GM12874 (cell line): Measurements from ENCODE around the gene RGPD8.

Source experiments
- TF ChIP-seq, protein P1 (sequence below): IDR thresholded peaks from 2 replicates; pipeline ENCODE4 v1.5.1; 2011; ENCODE audit warnings: low read depth, mild to moderate bottlenecking, control low read depth, low read length, moderate library complexity; ENCODE audit not compliant: insufficient read depth

The RGPD8 gene

DNA sequence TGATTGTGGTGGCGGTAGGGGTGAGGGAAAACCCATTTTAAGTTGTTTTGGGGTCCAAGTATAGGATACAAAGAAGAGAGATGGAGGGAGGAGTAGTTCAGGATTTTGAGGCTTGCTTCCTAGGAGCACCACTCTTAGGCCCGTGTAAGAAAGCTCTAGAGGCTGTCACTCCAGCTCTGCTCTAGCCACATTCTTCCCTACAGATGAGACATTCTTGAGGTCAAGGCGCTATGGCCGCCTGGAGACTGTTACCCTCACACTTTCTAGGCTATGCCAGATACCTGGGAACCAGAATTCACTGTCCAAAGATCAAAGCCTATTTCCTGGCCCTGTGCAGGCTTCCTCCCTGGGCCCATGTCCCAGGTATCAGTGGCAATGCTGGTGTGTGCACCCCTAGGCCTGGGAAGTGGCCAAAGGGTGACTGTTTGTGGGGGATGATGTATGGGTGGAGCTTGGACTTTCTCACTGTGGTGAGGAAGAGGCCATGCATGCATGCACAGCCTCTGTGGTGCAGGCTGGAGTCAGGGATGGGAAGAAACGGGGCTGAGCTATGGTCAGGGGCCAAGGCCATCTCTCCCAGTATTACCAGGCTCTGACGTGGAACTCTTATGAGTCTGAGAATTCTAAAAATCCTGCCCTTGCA is 41.5 kb upstream of the RGPD8 start:
- TF ChIP-seq, protein P1, sequence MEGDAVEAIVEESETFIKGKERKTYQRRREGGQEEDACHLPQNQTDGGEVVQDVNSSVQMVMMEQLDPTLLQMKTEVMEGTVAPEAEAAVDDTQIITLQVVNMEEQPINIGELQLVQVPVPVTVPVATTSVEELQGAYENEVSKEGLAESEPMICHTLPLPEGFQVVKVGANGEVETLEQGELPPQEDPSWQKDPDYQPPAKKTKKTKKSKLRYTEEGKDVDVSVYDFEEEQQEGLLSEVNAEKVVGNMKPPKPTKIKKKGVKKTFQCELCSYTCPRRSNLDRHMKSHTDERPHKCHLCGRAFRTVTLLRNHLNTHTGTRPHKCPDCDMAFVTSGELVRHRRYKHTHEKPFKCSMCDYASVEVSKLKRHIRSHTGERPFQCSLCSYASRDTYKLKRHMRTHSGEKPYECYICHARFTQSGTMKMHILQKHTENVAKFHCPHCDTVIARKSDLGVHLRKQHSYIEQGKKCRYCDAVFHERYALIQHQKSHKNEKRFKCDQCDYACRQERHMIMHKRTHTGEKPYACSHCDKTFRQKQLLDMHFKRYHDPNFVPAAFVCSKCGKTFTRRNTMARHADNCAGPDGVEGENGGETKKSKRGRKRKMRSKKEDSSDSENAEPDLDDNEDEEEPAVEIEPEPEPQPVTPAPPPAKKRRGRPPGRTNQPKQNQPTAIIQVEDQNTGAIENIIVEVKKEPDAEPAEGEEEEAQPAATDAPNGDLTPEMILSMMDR, result no peak

- TF ChIP-seq, protein P1, result no peak
Observed at GRCh38 chr2:112472547-112473263, 39.3 kb upstream of the RGPD8 start.

DNA sequence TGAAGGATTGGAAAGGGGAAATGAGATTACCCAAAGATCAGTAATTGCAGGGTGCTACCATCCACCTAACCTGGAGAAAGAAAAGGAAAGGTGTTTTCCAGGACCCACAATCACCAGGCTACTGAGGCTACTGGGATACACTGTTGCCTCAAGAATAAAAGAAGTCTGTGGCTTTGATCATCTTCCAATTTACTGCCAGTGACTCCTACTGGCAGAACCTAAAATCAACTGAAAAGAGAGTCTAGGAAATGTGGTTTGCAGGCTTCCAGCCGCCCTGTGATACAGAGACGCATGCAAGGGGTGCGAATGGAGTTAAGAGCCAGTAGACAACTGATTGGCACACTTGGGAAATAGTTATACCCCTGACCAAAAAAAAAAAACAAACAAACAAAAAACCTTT is 31.9 kb upstream of the RGPD8 start:
- TF ChIP-seq, protein P1, result no peak

DNA sequence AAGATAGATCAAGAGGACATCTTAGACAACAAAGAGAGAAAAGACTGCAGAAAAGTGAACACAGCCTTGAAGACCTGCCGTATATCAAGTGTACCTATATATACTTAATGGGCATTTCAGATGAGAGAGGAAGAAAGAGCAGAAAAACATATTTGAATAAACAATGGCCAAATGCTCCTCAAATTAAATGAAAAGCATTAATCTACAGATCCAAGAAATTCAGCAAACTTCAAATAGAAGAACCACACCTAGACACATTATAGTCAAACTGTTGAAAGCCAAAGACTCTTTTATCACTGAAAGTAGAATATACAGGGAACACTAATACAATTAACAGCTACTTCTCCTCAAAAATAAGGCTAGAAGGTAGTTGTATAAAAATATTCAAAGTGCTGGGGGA is 29.8 kb upstream of the RGPD8 start:
- TF ChIP-seq, protein P1, result no peak

DNA sequence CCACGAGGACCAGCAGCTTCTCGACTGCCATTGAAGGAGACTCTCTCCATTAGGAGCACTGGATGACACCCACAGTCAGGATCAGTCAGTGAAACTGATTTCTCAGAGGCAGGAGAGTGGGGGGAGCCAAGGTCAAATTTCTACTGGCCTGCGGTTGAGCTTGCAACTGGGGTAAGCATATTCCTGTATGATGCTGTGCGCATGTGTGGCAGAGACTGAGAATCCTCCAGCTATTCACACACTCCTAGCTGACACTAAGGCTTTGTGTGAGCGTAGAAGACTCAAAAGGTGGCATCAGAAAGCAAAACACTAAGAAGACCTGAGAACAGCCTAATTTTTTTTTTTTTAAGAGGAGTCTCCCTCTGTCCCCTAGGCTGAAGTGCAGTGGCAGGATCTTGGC is 28.7 kb upstream of the RGPD8 start:
- TF ChIP-seq, protein P1, result no peak

DNA sequence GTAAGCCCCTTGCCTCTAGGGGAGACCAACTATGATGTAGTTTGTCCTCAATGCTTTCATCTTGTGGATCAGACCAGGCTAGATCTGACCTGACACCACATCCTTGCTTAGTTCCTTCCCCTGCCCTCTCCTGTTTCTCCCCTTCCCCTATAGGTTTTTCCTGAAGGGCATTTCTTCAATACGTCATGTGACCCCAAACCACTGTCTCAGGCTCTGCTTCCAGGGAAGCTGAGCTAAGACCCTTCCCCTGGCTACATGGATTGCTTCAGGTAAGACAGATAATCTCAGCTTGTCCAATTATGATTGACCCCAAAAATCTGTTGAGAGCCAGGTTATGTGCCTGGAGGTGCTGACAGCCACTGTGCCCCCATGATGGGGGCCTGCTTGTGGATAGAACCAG is 25.9 kb upstream of the RGPD8 start:
- TF ChIP-seq, protein P1, result no peak

GRCh38 chr2:112454586-112454985 is 21.1 kb upstream of the RGPD8 start:
- TF ChIP-seq, protein P1, result no peak
